Tibial artery (tissue), 4 donors: ENCODE results near the gene GUCA2A.

ENCODE experiments used
- DNase-seq, 2 donors: peaks; one replicate each; pipeline ENCODE4 v3.0.0-alpha.2; 2019
- H3K27ac ChIP-seq, 2 donors: fragments of 200-600 bp; sonication (generic) in 1 of 2; 1 replicate in 1 of 2; 2 replicates in 1 of 2; pipeline ENCODE4 v1.5.1; 2018 to 2019; ENCODE audit warnings: mild to moderate bottlenecking in 1 of 2
- H3K27me3 ChIP-seq, 2 donors: fragments of 200-600 bp; sonication (generic) in 1 of 2; one replicate each; pipeline versions ENCODE4 v1.5.1 to v1.6.0; 2016 to 2019
- H3K36me3 ChIP-seq, 3 donors: fragments of 200-600 bp; sonication (generic) in 2 of 3; one replicate each; pipeline ENCODE4 v1.5.1; 2016 to 2019; ENCODE audit warnings: mild to moderate bottlenecking in 2 of 3
- H3K4me1 ChIP-seq, 4 donors: fragments of 200-600 bp; sonication (generic) in 2 of 4; 1 replicate in 3 of 4; 2 replicates in 1 of 4; pipeline ENCODE4 v1.5.1; 2016 to 2019
- H3K4me3 ChIP-seq, 2 donors: fragments of 200-600 bp; sonication (generic) in 1 of 2; 1 replicate in 1 of 2; 2 replicates in 1 of 2; pipeline ENCODE4 v1.5.1; 2018 to 2019; ENCODE audit warnings: mild to moderate bottlenecking in 2 of 2
- H3K9me3 ChIP-seq, 3 donors: fragments of 200-600 bp; sonication (generic) in 1 of 3; one replicate each; pipeline ENCODE4 v1.5.1; 2016 to 2019
- CTCF ChIP-seq, 2 experiments: fragments of 200-600 bp in 1 of 2; fragments of 450-650 bp in 1 of 2; IDR thresholded peaks; one replicate each; pipeline ENCODE4 v1.5.1; 2017 to 2019; ENCODE audit warnings: antibody characterized with exemption in 2 of 2, mild to moderate bottlenecking in 1 of 2, moderate library complexity in 1 of 2
- intact Hi-C: fragments of 100-400 bp; cut with DNase I; formaldehyde crosslinking; loops from one replicate; pipeline ENCODE4 v1.15.0; 2023; ENCODE audit warnings: low total_unique reads

Gene GUCA2A

GRCh38 chr1:42172381-42173133 lies 8.0 kb upstream of the GUCA2A start:
- TF ChIP-seq CTCF (IDR thresholded peaks at IDR 0.05), result no peak
- intact Hi-C loops, result loop anchor here (5.0 to 10.0 kb wide), 2 partner anchors 162 to 600 kb away; partner anchors contain the start of gene FOXJ3
- H3K4me1 ChIP-seq, result peaks cover 0 to 14% (median 4%) of the 10 kb centered on the region in 4 donors

GRCh38 chr1:42171679-42172266 lies 7.2 kb upstream of the GUCA2A start:
- H3K27ac ChIP-seq, result no peak overlapping the region
- peaks cover 0 to 14% (median 4%) of the 10 kb centered on the region in 4 donors for H3K4me1 ChIP-seq
- H3K9me3 ChIP-seq, result no peaks in the 10 kb centered on the region
- no peak for DNase-seq
- intact Hi-C loops, result loop anchor here (5.0 to 10.0 kb wide), 2 partner anchors 163 to 599 kb away; partner anchors contain the start of gene FOXJ3
- no peak overlapping the region for H3K4me3 ChIP-seq
- peaks cover 0 to 9% of the 10 kb centered on the region in 2 donors for H3K27me3 ChIP-seq
- H3K36me3 ChIP-seq, result peaks cover 0 to 5% (median 0%) of the 10 kb centered on the region in 3 donors
- TF ChIP-seq CTCF (IDR thresholded peaks at IDR 0.05), result no peak

More at GRCh38 chr1:42172381-42173133, 8.0 kb upstream of the GUCA2A start:
- DNase-seq, result no peak
- peaks cover 0 to 9% of the 10 kb centered on the region in 2 donors for H3K27me3 ChIP-seq
- H3K27ac ChIP-seq, result no peak overlapping the region
- H3K4me3 ChIP-seq, result no peak overlapping the region
- H3K9me3 ChIP-seq, result no peaks in the 10 kb centered on the region
- peaks cover 0 to 5% (median 0%) of the 10 kb centered on the region in 3 donors for H3K36me3 ChIP-seq

- no peak for TF ChIP-seq CTCF (IDR thresholded peaks at IDR 0.05)
- intact Hi-C loops, result loop anchor here (5.0 to 10.0 kb wide), 2 partner anchors 164 to 599 kb away; partner anchors contain the start of gene FOXJ3
Observed at GRCh38 chr1:42170779-42171621, 6.5 kb upstream of the GUCA2A start.

GRCh38 chr1:42168763-42169162 lies 4.2 kb upstream of the GUCA2A start:
- H3K27me3 ChIP-seq, result peaks cover 0 to 9% of the 10 kb centered on the region in 2 donors
- intact Hi-C loops, result no loop called here
- no peak for TF ChIP-seq CTCF (IDR thresholded peaks at IDR 0.05)

More at GRCh38 chr1:42170779-42171621, 6.5 kb upstream of the GUCA2A start:
- Histone ChIP-seq H3K4me1 (peaks cover 0 to 14% (median 5%) of the 10 kb centered on the region in 4 donors), H3K27ac (no peak overlapping the region), H3K36me3 (no peaks in the 10 kb centered on the region), H3K9me3 (no peaks in the 10 kb centered on the region), H3K4me3 (no peak overlapping the region), H3K27me3 (peaks cover 0 to 9% of the 10 kb centered on the region in 2 donors)
- no peak for DNase-seq

GRCh38 chr1:42168391-42168670 lies 3.8 kb upstream of the GUCA2A start:
- intact Hi-C loops, result no loop called here
- no peaks in the 10 kb centered on the region for H3K36me3 ChIP-seq
- H3K4me1 ChIP-seq, result peaks cover 0 to 13% (median 8%) of the 10 kb centered on the region in 4 donors

More at GRCh38 chr1:42168763-42169162, 4.2 kb upstream of the GUCA2A start:
- H3K4me3 ChIP-seq, result no peak overlapping the region
- no peak overlapping the region for H3K27ac ChIP-seq
- DNase-seq, result no peak
- H3K9me3 ChIP-seq, result no peaks in the 10 kb centered on the region
- H3K4me1 ChIP-seq, result peaks cover 0 to 17% (median 9%) of the 10 kb centered on the region in 4 donors
- no peaks in the 10 kb centered on the region for H3K36me3 ChIP-seq

More at GRCh38 chr1:42168391-42168670, 3.8 kb upstream of the GUCA2A start:
- Histone ChIP-seq H3K27me3 (peaks cover 0 to 9% of the 10 kb centered on the region in 2 donors), H3K9me3 (no peaks in the 10 kb centered on the region), H3K27ac (no peak overlapping the region), H3K4me3 (no peak overlapping the region)
- no peak for TF ChIP-seq CTCF (IDR thresholded peaks at IDR 0.05)
- DNase-seq, result no peak
